Uterus (tissue), 2 donors: ENCODE results near the gene ADAMTS19.

Experiments
- POLR2A ChIP-seq, 2 donors: fragments of 450-650 bp; IDR thresholded peaks; one replicate each; pipeline ENCODE4 v1.6.1; 2016; ENCODE audit warnings: antibody characterized with exemption in 2 of 2, mild to moderate bottlenecking in 1 of 2, moderate library complexity in 1 of 2
- TF ChIP-seq, protein P1 (sequence below), 4 experiments: fragments of 200-600 bp in 2 of 4; fragments of 450-650 bp in 2 of 4; sonication (generic) in 2 of 4; IDR thresholded peaks; one replicate each; pipeline ENCODE4 v1.5.1; 2016 to 2019; ENCODE audit warnings: antibody characterized with exemption in 4 of 4, mild to moderate bottlenecking in 2 of 4, moderate library complexity in 1 of 4

DNA sequence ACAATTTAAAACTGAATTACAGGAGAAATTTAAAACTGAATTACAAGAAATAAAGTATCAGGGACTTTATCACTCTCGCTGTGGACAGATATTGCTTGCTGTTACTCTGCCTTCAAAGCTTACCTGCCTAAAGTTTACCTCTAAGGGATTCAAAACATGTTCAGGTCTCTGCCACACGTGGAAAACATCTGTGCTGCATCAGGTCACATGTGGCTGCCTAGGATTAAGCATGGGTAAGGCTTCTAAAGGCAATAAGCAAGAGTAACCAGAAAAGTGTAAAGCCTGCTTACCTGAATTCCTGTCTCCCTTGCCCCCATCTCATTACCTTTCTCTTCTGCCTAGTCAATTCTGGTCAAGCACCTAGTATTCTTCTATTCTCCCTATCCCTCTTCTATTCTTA, 306.7 kb downstream of the ADAMTS19 start:
- TF ChIP-seq, protein P1, sequence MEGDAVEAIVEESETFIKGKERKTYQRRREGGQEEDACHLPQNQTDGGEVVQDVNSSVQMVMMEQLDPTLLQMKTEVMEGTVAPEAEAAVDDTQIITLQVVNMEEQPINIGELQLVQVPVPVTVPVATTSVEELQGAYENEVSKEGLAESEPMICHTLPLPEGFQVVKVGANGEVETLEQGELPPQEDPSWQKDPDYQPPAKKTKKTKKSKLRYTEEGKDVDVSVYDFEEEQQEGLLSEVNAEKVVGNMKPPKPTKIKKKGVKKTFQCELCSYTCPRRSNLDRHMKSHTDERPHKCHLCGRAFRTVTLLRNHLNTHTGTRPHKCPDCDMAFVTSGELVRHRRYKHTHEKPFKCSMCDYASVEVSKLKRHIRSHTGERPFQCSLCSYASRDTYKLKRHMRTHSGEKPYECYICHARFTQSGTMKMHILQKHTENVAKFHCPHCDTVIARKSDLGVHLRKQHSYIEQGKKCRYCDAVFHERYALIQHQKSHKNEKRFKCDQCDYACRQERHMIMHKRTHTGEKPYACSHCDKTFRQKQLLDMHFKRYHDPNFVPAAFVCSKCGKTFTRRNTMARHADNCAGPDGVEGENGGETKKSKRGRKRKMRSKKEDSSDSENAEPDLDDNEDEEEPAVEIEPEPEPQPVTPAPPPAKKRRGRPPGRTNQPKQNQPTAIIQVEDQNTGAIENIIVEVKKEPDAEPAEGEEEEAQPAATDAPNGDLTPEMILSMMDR (IDR thresholded peaks at IDR 0.05) = no peak
- TF ChIP-seq POLR2A (IDR thresholded peaks at IDR 0.05) = no peak
